Middle frontal gyrus (tissue), 1 donor: ENCODE measurements around the gene YTHDF2.
"Not testable (repeated sequence)": the region's sequence is repeated elsewhere in the genome, so short reads cannot be mapped to it uniquely, and the experiment has no call there.

Experiments
- DNase-seq: peaks from one replicate; pipeline ENCODE4 v3.0.0-alpha.2; 2015; ENCODE audit warnings: low spot score; ENCODE audit errors: extremely low spot score

The YTHDF2 gene

DNA sequence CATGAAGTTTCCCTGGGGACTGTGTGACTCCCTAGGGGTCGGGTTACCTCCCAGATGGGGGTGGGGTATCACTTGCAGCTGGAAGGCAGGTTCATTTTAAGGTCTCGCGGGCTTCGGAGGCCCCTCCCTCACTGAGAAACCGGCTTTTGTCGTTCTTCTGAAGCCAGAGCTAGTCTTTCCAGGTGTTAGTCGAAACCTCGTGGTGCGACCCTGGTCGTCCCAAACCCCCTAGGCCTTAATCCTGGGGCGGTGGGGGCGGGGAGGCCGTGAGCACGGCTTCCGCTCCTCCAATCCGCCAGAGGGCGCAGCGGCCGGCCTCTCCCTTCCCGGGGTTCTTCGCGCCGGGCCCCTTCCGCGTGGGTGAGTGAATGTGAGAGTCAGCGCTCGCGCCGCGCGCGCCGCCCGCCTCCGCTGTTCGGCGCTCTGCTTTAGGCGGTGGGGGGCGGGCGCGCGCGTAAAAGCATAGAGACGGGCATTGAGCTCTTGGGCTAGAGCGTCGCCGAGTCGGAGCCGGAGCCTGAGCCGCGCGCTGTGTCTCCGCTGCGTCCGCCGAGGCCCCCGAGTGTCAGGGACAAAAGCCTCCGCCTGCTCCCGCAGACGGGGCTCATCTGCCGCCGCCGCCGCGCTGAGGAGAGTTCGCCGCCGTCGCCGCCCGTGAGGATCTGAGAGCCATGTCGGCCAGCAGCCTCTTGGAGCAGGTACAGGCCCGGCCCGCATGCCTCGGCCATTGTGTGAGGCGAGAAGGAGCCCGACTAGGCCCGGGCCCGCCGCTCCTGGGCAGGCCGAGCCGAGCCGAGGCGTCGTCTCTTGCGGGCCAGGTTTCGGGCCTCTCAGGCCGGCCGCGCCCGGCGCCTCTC is at the start of gene YTHDF2:
YTHDF2 (plus strand) TSS at position 491 of the 857 bp plus-strand sequence; CDS start at position 672, 181 bp downstream.
- DNase-seq = peak; percentile 94

DNA sequence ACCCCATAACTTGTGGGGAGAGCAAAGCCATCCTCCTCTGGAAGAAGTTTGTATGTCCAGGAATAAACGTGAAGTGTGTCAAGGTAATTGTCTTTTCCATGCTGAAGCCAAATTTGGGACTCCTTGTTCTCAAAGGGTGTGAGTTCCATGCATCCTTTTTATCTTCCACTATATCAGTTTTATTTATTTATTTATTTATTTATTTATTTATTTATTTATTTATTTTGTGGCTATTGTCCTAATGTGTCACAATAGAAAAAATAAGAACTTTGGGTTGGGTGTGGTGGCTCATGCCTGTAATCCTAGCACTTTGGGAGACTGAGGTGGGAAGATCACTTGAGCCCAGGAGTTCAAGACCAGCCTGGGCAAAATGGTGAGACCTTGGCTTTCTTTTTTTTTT is 45.1 kb upstream of the YTHDF2 start:
- DNase-seq = not testable (repeated sequence)

DNA sequence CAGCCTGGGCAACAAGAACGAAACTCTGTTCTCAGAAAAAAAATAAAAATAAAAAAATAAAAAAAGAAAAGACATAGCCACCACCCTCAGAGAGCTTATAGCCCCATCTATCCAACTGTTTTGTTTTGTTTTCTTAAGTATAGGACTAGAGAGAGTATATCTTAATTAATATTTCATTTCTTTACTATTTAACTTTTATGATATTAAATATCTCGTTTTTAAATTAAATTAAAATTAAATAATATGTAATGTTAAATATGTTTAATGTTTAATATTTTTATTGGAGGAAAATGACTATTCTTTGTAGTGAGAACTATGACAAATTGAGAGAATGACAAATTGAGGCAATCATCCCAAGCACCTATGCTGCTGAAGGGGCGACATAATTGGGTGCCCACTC is 33.1 kb upstream of the YTHDF2 start:
- DNase-seq = no peak

DNA sequence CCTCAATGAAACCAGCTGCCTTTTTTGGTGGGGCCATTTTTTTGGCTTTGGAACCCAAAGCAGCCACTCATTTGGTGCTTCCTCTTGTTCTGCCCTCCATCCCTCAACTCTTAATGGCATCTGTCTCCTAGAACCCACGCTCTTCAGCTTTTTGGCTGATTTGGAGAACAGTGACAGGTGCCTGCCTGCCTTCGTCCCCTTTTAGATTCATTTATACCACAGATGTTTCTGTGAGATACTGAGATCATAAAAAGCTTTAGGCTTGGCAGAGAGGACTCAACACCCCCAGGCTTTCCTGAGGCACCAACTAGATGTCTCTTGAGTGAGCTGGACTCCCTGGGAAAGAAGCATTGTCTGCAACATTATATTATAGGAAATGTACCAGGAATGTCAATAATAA is 20.4 kb upstream of the YTHDF2 start:
- DNase-seq = no peak

DNA sequence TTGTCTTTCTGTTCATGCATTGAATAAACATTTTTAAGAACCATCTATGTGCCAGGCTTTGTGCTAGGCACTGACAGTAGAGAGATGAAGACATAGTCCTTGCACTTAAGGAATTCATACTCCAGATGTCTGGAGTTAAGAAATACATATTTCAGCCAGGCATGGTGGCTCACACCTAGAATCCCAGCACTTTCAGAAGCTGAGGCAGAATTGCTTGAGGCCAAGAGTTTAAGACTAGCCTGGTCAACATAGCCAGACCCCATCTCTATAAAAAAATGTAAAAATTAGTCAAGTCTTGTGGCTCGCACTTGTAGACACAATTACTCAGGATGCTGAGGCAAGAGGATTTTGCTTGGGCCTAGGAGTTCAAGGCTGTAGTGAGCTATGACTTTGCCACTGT is 18.6 kb upstream of the YTHDF2 start:
- DNase-seq = no peak

DNA sequence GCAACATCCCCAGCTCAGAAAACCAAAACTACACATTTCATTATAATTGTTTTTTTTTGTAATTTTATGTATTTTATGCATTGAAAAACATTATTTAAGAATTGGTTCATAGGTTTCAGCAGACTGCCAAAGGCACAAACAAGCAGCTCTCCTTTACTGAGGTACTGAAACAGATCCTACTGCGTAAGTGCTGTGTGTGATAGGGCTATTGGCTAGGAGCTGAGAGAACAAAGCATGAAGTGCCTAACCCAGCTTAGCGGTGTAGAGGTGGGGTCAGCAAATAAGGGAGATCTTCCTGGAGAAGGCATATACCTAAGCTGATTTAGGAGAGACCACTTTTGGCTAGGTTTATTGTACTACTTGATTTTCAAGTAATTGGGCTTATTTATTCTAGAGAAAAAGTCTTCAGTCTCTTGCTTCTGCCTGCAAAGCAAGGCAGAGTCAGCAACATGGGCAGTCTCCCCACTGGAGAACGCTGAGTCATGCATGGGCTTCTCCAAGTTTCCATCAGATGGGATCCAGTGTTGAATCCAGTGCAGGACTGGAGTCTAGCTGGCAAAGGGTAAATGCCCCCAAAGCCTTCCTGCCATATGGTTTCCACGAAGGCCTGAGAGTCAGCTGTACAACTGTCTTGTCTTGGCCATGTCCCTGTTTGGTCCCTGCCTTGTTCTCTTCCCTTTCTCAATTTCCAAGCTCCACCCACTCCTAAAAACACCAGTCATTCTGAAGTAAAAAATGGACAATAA is 18.0 kb upstream of the YTHDF2 start:
- DNase-seq = no peak

DNA sequence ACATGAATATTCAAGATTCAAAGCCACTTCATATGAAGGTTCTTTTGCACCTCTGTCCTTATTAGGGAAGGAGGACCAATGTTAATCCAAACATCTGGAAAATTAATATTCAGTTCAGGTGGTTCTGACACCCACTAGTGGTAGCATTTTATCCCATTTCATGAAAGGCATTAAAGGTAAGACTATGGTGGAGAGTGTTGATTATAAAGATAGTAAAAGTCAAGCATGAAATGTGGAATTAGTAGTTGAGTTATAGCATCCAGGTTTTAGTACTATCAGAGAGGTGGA is 17.5 kb upstream of the YTHDF2 start:
- DNase-seq = no peak

DNA sequence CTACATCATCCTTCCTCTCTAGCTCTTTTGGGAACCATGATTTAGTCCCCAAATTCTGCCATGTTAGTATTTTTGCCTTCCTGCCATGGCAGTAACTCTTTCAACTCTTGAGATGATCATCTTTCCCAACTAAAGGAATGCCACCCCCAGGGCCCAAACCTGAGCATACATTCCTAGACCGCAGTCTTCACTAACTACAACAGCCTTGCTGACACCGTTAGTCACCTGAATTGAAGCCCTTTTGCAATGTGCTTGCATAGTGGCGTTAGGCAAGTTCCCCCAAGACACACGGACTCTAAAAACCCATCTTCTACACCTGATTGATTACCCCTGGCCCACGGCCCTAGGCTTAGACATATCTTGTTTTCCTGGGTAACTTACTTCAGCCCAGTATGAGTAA is 16.4 kb upstream of the YTHDF2 start:
- DNase-seq = no peak

DNA sequence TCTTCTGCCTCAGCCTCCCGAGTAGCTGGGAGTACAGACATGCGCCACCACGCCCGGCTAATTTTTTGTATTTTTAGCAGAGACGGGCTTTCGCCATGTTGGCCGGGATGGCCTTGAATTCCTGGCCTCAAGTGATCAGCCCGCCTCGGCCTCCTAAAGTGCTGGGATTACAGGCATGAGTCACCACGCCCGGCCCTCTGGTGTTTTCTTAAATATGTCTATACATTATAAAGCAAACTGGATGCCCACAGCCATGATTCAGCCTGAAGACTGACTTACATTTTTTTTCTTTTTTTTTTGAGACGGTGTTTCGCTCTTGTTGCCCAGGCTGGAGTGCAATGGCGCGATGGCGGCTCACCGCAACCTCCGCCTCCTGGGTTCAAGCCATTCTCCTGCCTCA is 14.8 kb upstream of the YTHDF2 start:
- not testable (repeated sequence) for DNase-seq

DNA sequence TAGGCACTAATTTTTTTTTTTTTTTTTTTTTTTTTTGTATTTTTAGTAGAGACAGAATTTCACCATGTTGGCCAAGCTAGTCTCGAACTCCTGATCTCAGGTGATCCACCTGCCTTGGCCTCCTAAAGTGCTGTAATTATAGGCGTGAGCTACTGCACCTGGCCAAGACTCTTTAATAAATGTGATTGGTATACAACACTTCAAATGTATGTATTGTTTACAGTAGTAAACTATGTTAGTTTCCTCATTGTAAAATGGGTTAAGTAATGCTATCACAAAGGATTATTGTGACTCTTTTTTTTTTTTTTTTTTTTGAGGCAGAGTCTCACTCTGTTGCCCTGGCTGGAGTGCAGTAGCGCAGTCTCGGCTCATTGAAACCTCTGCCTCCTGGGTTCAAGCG is 11.4 kb upstream of the YTHDF2 start:
- DNase-seq = not testable (repeated sequence)

DNA sequence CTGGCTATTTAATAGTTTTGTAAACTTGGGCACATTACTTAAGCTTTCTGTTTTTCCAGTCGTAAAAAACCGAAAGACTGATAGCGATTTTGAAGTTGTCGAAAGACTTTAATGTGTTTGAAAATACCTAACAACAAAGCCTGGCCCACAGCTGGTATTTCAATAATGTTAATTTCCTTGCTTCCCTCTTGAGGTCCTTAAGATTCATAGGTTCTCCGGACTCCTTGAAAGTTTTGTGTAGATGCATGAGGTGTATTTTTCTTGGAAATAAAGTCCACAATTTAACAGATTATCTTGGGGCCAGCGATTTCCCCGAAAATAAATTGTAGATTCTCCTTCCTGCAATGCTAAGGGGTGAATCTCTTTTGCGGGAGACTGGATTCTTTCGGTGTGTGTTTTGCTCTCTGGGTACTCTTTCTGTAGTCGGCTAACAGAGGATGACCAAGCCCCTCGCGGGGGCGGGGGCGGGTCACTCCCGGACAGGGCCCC is 735 bp upstream of the YTHDF2 start:
- DNase-seq = no peak

DNA sequence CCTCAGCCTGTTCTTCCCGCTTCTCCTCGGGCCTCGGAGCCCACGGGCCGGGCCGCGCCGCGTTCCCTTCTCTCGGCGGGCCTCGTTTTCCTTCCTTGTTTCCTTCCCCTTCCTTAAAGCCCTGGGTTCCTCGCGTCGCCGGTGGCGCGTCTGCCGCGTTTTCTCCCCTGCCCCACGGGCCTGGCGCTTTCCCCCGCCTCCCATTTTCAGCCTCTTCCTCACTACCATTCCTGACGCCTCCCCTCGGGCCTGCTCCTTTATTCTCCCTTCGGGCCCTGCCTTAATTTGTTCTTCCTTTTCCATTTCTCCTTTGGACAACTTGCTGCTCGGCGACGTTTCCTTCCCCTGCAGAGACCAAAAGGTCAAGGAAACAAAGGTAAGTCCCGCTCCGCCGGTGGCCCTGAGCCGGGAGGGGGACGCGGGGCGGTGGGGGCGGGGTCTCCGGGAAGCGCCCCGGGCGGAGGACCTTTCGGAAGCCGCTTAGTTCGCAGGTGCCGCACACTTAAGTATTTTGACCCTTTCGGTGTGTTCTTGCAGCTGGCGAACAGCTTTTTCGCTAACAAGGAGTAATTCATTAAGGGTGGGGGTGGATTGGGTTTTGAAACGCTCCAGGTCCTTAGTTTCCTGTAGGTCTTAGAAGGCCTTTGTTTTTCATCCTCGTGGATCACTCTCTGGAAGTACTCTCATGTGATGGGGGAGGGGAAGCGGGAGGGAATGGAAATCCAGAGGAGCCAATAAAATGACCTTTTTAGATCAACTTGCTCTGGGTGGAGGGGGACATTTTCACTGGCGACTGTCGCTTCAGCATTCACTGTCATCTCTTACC is 780 bp downstream of the YTHDF2 start:
- no peak for DNase-seq

DNA sequence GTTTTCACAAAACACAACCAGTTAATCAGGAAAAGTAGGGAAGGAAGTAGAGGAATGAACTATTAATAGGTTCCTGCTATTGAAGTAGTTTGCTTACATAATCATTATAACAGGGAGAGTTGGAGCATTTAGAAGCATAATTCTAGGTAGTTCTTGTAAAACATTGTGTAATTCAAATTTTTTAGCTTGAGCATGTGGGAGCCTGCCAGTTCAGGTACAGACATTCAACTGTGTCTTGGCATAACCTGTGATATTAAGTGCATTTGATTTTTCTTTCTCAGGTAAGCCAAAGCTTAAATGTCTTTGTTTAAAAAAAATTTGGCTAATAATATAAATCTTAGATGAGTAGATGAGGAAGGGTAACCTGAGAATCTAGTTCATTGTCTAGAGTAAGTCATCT is 3.4 kb downstream of the YTHDF2 start:
- no peak for DNase-seq

DNA sequence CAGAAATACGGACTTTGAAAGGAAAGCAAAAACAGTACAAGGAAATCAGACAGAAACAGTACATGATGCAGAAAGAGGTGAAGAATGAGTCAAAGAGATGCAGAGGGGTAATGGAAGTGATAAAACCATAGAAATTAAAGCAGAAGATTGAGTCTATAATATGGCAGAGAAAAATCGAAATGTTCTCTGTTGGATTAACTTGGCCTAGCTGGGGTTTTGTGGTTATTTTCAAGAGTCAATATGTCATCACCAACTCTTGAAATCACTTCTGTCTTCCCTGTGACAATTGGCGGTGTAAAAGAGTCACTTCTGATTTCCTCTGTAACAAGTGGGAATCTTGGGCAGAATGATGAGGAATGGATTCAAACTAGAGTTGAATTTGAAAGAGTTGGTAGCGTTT is 7.4 kb downstream of the YTHDF2 start:
- no peak for DNase-seq

DNA sequence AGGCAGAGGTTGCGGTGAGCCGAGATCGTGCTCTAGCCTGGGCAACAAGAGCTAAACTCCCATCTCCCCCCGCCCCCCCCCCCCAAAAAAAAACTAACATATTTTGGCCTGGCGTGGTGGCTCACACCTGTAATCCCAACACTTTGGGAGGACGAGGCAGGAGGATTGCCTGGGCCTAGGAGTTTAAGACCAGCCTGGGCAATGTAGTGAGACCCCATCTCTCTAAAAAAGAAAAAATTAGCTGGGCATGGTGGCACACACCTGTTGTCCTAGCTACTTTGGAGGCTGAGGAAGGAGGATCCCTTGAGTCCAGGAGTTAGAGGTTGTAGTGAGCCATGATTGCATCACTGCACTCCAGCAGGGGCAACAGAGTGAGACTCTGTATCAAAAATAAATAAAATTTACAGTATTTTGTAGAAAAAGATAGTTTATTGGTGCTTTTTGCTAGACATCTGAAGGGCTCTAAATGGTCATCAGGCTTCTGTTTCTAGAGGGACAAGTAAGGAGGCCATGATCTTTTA is 9.0 kb downstream of the YTHDF2 start:
- DNase-seq = no peak

DNA sequence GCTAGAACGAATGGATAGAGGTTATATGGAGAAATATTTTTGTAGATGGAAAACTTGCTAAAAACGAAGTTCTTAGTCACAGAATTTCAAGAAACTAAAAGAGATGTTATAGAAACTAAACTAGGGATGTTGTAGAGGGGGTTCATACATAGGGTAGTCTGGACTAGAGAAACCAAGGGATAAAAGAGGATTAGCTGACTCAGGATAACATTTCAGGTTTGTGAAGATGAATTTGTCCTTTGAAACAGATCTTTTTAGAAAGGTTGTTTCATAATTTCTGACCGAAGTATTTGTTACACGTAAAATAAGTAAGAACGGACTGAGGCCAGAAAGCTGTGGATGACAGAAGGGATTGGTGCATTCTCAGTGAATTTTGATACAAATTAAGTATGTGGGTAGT is 13.6 kb downstream of the YTHDF2 start:
- no peak for DNase-seq

DNA sequence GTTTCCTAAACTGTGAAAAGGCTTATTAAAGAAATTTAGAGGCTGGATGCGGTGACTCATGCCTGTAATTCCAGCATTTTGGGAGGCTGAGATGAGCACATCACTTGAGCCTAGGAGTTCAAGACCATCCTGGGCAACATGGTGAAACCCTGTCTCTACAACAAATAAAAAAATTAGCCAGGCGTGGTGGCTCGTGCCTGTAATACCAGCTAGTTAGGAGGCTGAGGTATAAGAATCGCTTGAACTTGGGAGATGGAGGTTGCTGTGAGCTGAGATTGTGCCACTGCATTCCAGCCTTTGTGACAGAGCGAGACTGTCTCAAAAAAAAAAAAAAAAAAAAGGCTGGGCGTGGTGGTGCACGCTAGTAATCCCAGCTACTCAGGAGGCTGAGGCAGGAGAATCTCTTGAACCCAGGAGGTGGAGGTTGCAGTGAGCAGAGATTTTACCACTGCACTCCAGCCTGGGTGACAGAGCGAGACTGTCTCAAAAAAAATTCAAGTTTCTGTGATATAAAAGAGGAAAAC is 14.1 kb downstream of the YTHDF2 start:
- not testable (repeated sequence) for DNase-seq

DNA sequence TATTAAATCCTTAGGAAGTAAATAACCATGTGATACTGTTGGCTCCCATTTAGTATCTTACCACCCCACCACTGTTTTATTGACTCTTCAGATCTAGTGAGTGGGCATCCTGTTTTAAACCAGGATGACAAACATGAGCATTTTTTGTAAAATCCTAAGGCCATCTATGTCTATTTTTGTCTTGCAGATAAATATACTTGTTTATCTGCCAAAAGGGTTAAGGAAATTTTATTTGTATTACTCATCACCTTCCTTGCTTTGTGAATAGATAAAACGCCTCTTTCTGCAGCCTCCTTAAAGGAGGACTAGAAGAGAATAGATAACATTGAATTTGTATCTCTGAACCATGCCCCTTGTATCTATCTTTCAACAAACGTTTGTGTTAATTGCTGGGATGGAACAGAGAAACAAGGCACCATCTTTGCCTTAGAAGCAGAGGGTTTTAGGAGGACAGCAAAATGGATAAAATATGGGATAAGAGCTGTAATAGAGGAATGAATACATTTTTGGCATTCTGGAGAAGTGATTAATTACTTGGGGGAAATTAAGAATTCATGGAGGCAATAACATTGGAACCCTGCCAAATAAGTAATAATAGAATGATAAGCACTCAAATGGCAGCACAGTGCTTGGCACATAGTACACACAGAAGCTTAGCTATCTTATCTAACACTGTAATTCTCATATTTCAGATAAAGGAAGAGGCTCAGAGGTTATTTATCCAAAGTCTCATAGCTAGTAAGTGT is 14.7 kb downstream of the YTHDF2 start:
- DNase-seq = no peak

DNA sequence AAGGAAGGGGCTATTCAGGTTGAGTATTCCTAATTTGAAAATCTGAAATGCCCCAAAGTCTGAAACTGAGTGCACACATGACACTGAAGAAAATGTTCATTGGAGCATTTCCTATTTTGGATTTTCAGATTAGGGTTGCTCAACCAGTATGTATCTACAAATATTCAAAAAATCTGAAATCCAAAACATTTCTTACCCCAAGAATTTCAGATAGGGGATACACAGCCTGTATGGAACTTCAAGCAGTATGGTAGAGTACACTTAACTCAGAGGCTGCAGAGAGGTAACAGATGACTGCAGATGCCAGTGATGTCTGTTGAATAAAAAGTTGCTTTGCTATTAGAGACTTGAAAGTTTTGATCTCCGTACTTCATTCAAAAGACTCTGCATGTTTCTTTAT is 19.0 kb downstream of the YTHDF2 start:
- no peak for DNase-seq

DNA sequence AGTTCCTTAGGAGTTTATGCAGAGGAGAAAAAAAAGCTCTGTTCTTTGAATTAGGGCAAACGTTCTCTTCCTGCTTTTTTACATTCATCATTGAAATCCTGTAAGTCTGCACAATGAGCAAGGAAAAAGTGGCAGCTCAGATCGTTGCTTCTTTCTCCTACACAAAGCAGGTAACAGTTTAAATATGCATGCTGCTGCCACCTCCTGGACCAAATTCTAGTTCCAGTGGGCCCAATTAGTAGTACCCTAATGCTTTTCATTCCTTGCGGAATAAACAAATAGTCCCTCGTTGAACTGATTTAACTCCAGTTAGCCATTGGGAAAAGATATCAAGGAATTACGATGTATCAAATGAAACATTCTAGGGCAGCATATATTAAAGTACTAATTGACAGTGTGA is 20.1 kb downstream of the YTHDF2 start:
- no peak for DNase-seq

DNA sequence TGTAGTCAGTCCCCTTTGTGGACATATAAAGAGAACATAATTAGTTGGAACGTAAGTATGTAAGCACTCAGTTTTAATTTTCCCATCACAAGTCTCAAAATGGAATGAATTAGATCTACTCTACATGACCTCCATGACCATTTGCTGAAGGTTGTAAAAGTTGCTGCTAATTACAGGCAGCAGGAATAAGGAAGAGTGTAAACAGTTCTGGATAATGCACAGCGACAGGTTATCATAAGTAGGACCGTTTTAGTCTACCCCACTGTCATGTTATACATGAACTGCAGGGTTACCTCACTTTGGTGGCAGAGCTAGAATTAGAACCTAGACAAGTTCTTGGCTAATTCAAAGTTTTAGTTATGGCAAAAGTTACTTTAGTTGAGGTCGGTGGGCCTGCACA is 21.7 kb downstream of the YTHDF2 start:
- no peak for DNase-seq
